ENCODE measurements around the gene DCUN1D4.
"Not testable (repeated sequence)": the region's sequence is repeated elsewhere in the genome, so short reads cannot be mapped to it uniquely, and the experiment has no call there.

The DCUN1D4 gene

GRCh38 chr4:51874551-51874950 is 31.6 kb downstream of the DCUN1D4 start:
- Histone ChIP-seq H3K27ac (ENCODE audit: low read depth, low read length) (no peak overlapping the region), H3K27me3 (ENCODE audit: control insufficient read depth in 1 of 2, insufficient read depth in 2 of 2, low read length in 2 of 2) (no peaks in the 10 kb centered on the region), H3K9ac (ENCODE audit: low read length) (no peak overlapping the region), H3K4me1 (ENCODE audit: insufficient read depth, low read length) (no peaks in the 10 kb centered on the region), H3K4me3 (ENCODE audit: low read depth in 1 of 2, low read length in 2 of 2) (no peak overlapping the region), H3K9me3 (ENCODE audit: low read length) (no peaks in the 10 kb centered on the region), H3K36me3 (ENCODE audit: insufficient read depth, low read length) (peaks cover 56% of the 10 kb centered on the region)

GRCh38 chr4:51878431-51878830 is 35.5 kb downstream of the DCUN1D4 start:
- Histone ChIP-seq H3K9me3 (ENCODE audit: low read length) (no peaks in the 10 kb centered on the region), H3K27ac (ENCODE audit: low read depth, low read length) (no peak overlapping the region), H3K4me1 (ENCODE audit: insufficient read depth, low read length) (no peaks in the 10 kb centered on the region), H3K27me3 (ENCODE audit: control insufficient read depth in 1 of 2, insufficient read depth in 2 of 2, low read length in 2 of 2) (no peaks in the 10 kb centered on the region), H3K36me3 (ENCODE audit: insufficient read depth, low read length) (peaks cover 55% of the 10 kb centered on the region), H3K9ac (ENCODE audit: low read length) (no peak overlapping the region), H3K4me3 (ENCODE audit: low read depth in 1 of 2, low read length in 2 of 2) (no peak overlapping the region)

- no peak overlapping the region for H3K4me3 ChIP-seq (ENCODE audit: low read depth in 1 of 2, low read length in 2 of 2)
- H3K9me3 ChIP-seq (ENCODE audit: low read length): no peaks in the 10 kb centered on the region
- H3K36me3 ChIP-seq (ENCODE audit: insufficient read depth, low read length): peaks cover 50% of the 10 kb centered on the region
- H3K27ac ChIP-seq (ENCODE audit: low read depth, low read length): no peak overlapping the region
- no peaks in the 10 kb centered on the region for H3K4me1 ChIP-seq (ENCODE audit: insufficient read depth, low read length)
- no peaks in the 10 kb centered on the region for H3K27me3 ChIP-seq (ENCODE audit: control insufficient read depth in 1 of 2, insufficient read depth in 2 of 2, low read length in 2 of 2)
- no peak overlapping the region for H3K9ac ChIP-seq (ENCODE audit: low read length)
Measured at GRCh38 chr4:51880016-51880915, 37.3 kb downstream of the DCUN1D4 start.

GRCh38 chr4:51884055-51884454 is 41.1 kb downstream of the DCUN1D4 start:
- H3K4me1 ChIP-seq (ENCODE audit: insufficient read depth, low read length): no peaks in the 10 kb centered on the region
- no peak overlapping the region for H3K9ac ChIP-seq (ENCODE audit: low read length)
- H3K27ac ChIP-seq (ENCODE audit: low read depth, low read length): no peak overlapping the region
- H3K4me3 ChIP-seq (ENCODE audit: low read depth in 1 of 2, low read length in 2 of 2): no peak overlapping the region
- no peaks in the 10 kb centered on the region for H3K27me3 ChIP-seq (ENCODE audit: control insufficient read depth in 1 of 2, insufficient read depth in 2 of 2, low read length in 2 of 2)
- peaks cover 41% of the 10 kb centered on the region for H3K36me3 ChIP-seq (ENCODE audit: insufficient read depth, low read length)
- H3K9me3 ChIP-seq (ENCODE audit: low read length): no peaks in the 10 kb centered on the region

- Histone ChIP-seq H3K4me3 (ENCODE audit: low read depth in 1 of 2, low read length in 2 of 2) (no peak overlapping the region), H3K27me3 (ENCODE audit: control insufficient read depth in 1 of 2, insufficient read depth in 2 of 2, low read length in 2 of 2) (no peaks in the 10 kb centered on the region), H3K9ac (ENCODE audit: low read length) (no peak overlapping the region), H3K4me1 (ENCODE audit: insufficient read depth, low read length) (no peaks in the 10 kb centered on the region), H3K9me3 (ENCODE audit: low read length) (no peaks in the 10 kb centered on the region), H3K36me3 (ENCODE audit: insufficient read depth, low read length) (peaks cover 39% of the 10 kb centered on the region), H3K27ac (ENCODE audit: low read depth, low read length) (no peak overlapping the region)
Measured at GRCh38 chr4:51884606-51885005, 41.7 kb downstream of the DCUN1D4 start.

GRCh38 chr4:51885363-51885762 is 42.4 kb downstream of the DCUN1D4 start:
- no peak overlapping the region for H3K4me3 ChIP-seq (ENCODE audit: low read depth in 1 of 2, low read length in 2 of 2)
- no peaks in the 10 kb centered on the region for H3K27me3 ChIP-seq (ENCODE audit: control insufficient read depth in 1 of 2, insufficient read depth in 2 of 2, low read length in 2 of 2)
- no peaks in the 10 kb centered on the region for H3K4me1 ChIP-seq (ENCODE audit: insufficient read depth, low read length)
- no peak overlapping the region for H3K27ac ChIP-seq (ENCODE audit: low read depth, low read length)
- H3K9me3 ChIP-seq (ENCODE audit: low read length): no peaks in the 10 kb centered on the region
- peaks cover 32% of the 10 kb centered on the region for H3K36me3 ChIP-seq (ENCODE audit: insufficient read depth, low read length)
- H3K9ac ChIP-seq (ENCODE audit: low read length): no peak overlapping the region

- Histone ChIP-seq H3K9me3 (ENCODE audit: low read length) (no peaks in the 10 kb centered on the region), H3K4me3 (ENCODE audit: low read depth in 1 of 2, low read length in 2 of 2) (no peak overlapping the region), H3K4me1 (ENCODE audit: insufficient read depth, low read length) (peaks cover 3% of the 10 kb centered on the region), H3K27me3 (ENCODE audit: control insufficient read depth in 1 of 2, insufficient read depth in 2 of 2, low read length in 2 of 2) (no peaks in the 10 kb centered on the region), H3K36me3 (ENCODE audit: insufficient read depth, low read length) (peaks cover 28% of the 10 kb centered on the region), H3K9ac (ENCODE audit: low read length) (no peak overlapping the region), H3K27ac (ENCODE audit: low read depth, low read length) (no peak overlapping the region)
Measured at GRCh38 chr4:51890760-51891159, 47.8 kb downstream of the DCUN1D4 start.

- not testable (repeated sequence) for H3K9ac ChIP-seq (ENCODE audit: low read length); H3K27me3 ChIP-seq (ENCODE audit: control insufficient read depth in 1 of 2, insufficient read depth in 2 of 2, low read length in 2 of 2); H3K9me3 ChIP-seq (ENCODE audit: low read length); H3K4me1 ChIP-seq (ENCODE audit: insufficient read depth, low read length); H3K4me3 ChIP-seq (ENCODE audit: low read depth in 1 of 2, low read length in 2 of 2); H3K27ac ChIP-seq (ENCODE audit: low read depth, low read length)
- peaks cover 15% of the 10 kb centered on the region for H3K36me3 ChIP-seq (ENCODE audit: insufficient read depth, low read length)
Measured at GRCh38 chr4:51893402-51893801, 50.4 kb downstream of the DCUN1D4 start.

GRCh38 chr4:51894059-51894645 is 51.2 kb downstream of the DCUN1D4 start:
- Histone ChIP-seq H3K9me3 (ENCODE audit: low read length) (no peaks in the 10 kb centered on the region), H3K27ac (ENCODE audit: low read depth, low read length) (no peak overlapping the region)

GRCh38 chr4:51895158-51895557 is 52.2 kb downstream of the DCUN1D4 start:
- no peak overlapping the region for H3K27ac ChIP-seq (ENCODE audit: low read depth, low read length)

More at GRCh38 chr4:51894059-51894645, 51.2 kb downstream of the DCUN1D4 start:
- H3K36me3 ChIP-seq (ENCODE audit: insufficient read depth, low read length): peaks cover 15% of the 10 kb centered on the region
- H3K27me3 ChIP-seq (ENCODE audit: control insufficient read depth in 1 of 2, insufficient read depth in 2 of 2, low read length in 2 of 2): no peaks in the 10 kb centered on the region
- peaks cover 7% of the 10 kb centered on the region for H3K4me1 ChIP-seq (ENCODE audit: insufficient read depth, low read length)
- H3K9ac ChIP-seq (ENCODE audit: low read length): no peak overlapping the region
- H3K4me3 ChIP-seq (ENCODE audit: low read depth in 1 of 2, low read length in 2 of 2): no peak overlapping the region

GRCh38 chr4:51895816-51896408 is 53.0 kb downstream of the DCUN1D4 start:
- peaks cover 24% of the 10 kb centered on the region for H3K36me3 ChIP-seq (ENCODE audit: insufficient read depth, low read length)
- no peaks in the 10 kb centered on the region for H3K9me3 ChIP-seq (ENCODE audit: low read length)
- H3K27me3 ChIP-seq (ENCODE audit: control insufficient read depth in 1 of 2, insufficient read depth in 2 of 2, low read length in 2 of 2): no peaks in the 10 kb centered on the region
- H3K27ac ChIP-seq (ENCODE audit: low read depth, low read length): no peak overlapping the region
- no peak overlapping the region for H3K4me3 ChIP-seq (ENCODE audit: low read depth in 1 of 2, low read length in 2 of 2)
- H3K4me1 ChIP-seq (ENCODE audit: insufficient read depth, low read length): peaks cover 7% of the 10 kb centered on the region
- no peak overlapping the region for H3K9ac ChIP-seq (ENCODE audit: low read length)

More at GRCh38 chr4:51895158-51895557, 52.2 kb downstream of the DCUN1D4 start:
- Histone ChIP-seq H3K9me3 (ENCODE audit: low read length) (no peaks in the 10 kb centered on the region), H3K27me3 (ENCODE audit: control insufficient read depth in 1 of 2, insufficient read depth in 2 of 2, low read length in 2 of 2) (no peaks in the 10 kb centered on the region), H3K9ac (ENCODE audit: low read length) (no peak overlapping the region), H3K36me3 (ENCODE audit: insufficient read depth, low read length) (peaks cover 20% of the 10 kb centered on the region), H3K4me3 (ENCODE audit: low read depth in 1 of 2, low read length in 2 of 2) (no peak overlapping the region), H3K4me1 (ENCODE audit: insufficient read depth, low read length) (peaks cover 7% of the 10 kb centered on the region)
